Neuron (in vitro differentiated cells): Measurements from ENCODE around the gene POLL.

Experiments
- H2AFZ ChIP-seq: one replicate; pipeline ENCODE4 v1.6.1; 2013; ENCODE audit warnings: low read depth, mild to moderate bottlenecking, inconsistent platforms, low read length, moderate library complexity
- H3K27me3 ChIP-seq: one replicate; pipeline ENCODE4 v1.6.1; 2013; ENCODE audit warnings: low read length; ENCODE audit not compliant: insufficient read depth
- H3K36me3 ChIP-seq: one replicate; pipeline ENCODE4 v1.6.1; 2013; ENCODE audit warnings: low read length; ENCODE audit not compliant: insufficient read depth
- H3K4me1 ChIP-seq: one replicate; pipeline ENCODE4 v1.6.1; 2013; ENCODE audit warnings: low read length; ENCODE audit not compliant: insufficient read depth
- H3K4me3 ChIP-seq: 2 replicates; pipeline ENCODE4 v1.5.1; 2013; ENCODE audit warnings: mild to moderate bottlenecking, low read length, moderate library complexity
- H3K9me3 ChIP-seq: one replicate; pipeline ENCODE4 v1.6.1; 2013; ENCODE audit warnings: low read length

The POLL gene

DNA sequence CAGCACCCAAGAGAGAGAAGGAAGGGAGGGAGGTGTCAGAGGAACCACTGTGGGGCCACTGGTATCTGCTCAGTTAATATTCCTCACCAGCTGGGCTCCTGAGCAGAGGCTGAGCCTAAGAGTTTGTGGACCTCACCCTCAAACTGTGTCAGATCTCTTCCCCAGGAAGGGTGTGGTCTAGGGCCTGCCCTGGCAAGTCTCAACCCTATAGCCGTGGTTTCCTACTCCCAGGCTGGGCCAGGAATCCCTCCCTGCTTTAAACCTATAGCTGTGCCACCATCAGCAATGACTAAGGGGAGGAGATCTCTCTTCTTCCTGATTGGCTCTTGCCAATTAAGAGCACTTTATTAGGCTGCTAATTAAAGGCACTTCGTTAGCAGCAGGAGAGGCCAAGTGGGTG lies 29.9 kb downstream of the POLL start:
- no peaks in the 10 kb centered on the region for H3K4me1 ChIP-seq
- no peaks in the 10 kb centered on the region for H3K27me3 ChIP-seq
- H2AFZ ChIP-seq = no peak overlapping the region
- H3K36me3 ChIP-seq = peaks cover 12% of the 10 kb centered on the region
- no peaks in the 10 kb centered on the region for H3K9me3 ChIP-seq
- H3K4me3 ChIP-seq = no peak overlapping the region

DNA sequence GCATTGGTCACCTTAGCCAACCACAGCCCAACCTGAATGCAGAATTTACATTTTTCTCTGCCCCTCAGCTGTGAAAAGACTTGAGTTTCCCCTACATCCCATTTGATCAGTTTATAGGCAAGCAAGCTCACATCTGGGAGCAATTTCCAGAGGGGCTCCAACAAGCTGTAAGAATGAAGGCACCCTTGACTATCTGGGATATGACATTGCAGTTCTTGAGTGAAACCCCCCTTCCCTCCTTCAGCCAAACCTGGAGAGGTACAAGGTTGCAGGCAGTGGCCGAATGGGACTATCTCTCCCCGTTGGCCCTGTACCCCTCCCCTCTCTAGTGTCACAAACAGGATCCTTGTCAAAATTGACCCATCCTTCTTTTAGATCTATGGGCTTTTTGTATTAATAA lies 30.5 kb downstream of the POLL start:
- Histone ChIP-seq H3K4me1 (no peaks in the 10 kb centered on the region), H3K9me3 (no peaks in the 10 kb centered on the region), H3K4me3 (no peak overlapping the region), H3K27me3 (no peaks in the 10 kb centered on the region), H3K36me3 (peaks cover 16% of the 10 kb centered on the region), H2AFZ (no peak overlapping the region)

DNA sequence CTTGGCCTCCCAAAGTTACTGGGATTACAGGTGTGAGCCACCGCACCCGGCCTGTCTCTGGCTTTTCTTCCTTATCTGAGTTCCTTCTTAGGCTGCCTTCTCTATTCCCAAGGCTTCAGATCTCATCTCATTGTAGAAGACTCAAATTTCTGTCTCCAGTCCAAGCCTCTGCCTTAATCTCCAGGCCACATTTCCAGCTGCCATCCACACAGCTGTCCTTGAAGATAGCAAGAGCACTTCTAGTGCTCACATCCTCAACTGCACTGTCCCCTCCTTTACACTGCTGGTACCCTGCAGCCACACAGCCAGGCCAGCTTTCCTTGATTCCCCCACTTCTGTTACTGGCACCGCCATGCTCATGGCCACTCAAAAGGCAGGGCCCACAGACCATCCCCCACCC lies 35.6 kb downstream of the POLL start:
- Histone ChIP-seq H3K27me3 (no peaks in the 10 kb centered on the region), H3K9me3 (no peaks in the 10 kb centered on the region), H2AFZ (no peak overlapping the region), H3K4me3 (no peak overlapping the region), H3K4me1 (no peaks in the 10 kb centered on the region), H3K36me3 (peaks cover 32% of the 10 kb centered on the region)

DNA sequence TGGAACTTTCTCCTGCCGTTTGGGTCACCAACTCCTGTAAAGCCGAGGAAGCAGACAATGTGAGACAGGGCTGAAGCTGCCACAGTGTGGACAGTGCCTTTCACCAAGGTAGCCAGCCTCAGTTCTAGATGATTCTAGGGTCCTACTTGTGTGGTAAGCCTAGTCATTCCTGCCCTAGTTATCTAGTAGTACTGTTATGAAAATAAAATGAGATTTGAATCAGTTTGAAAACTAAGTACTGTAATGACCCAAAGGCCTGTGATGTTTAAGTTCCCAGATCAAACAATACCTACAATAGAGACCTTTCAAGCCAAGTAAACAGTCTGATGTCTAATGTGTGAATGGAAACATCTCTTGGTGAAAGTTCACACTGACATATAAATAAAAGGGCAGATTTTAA lies 37.1 kb downstream of the POLL start:
- Histone ChIP-seq H3K36me3 (peaks cover 32% of the 10 kb centered on the region), H3K9me3 (no peaks in the 10 kb centered on the region), H3K4me3 (no peak overlapping the region), H3K4me1 (no peaks in the 10 kb centered on the region), H2AFZ (no peak overlapping the region), H3K27me3 (no peaks in the 10 kb centered on the region)

DNA sequence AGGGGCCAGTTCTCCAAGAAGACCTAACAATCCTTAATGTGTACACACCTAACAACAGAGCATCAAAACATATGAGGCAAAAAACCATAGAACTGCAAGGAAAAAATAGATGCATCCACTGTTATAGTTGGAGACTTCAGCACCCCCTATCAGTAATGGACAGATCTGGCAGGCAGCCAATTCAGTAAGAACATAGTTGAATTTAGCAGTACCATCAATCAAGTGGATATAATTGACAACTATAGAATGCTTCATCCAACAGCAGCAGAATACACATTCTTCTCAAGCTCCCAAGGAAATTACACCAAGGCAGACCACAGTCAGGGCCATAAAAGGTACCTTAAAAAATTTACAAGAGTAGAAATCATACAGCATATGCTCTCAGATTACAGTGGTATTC lies 42.2 kb downstream of the POLL start:
- no peaks in the 10 kb centered on the region for H3K4me1 ChIP-seq
- peaks cover 7% of the 10 kb centered on the region for H3K36me3 ChIP-seq
- H3K4me3 ChIP-seq = no peak overlapping the region
- no peaks in the 10 kb centered on the region for H3K9me3 ChIP-seq
- no peaks in the 10 kb centered on the region for H3K27me3 ChIP-seq
- no peak overlapping the region for H2AFZ ChIP-seq

DNA sequence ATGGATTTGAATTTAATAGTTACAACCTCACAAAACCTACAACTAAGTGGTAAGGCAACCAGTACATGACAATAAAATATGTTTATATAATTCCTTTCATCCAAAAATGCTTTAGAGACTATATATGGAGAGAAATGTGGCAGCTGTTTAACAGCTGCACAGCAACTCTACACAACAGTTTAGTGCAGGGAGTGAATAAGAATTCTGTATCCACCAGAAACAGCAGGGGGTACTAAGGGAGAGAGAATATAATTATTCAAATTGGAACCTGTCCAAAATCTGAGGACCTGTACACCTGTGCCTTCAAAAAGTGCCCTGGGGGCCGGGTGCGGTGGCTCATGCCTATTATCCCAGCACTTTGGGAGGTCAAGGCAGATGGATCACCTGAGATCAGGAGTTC lies 49.6 kb downstream of the POLL start:
- Histone ChIP-seq H3K4me3 (no peak overlapping the region), H3K9me3 (no peaks in the 10 kb centered on the region), H3K4me1 (peaks cover 10% of the 10 kb centered on the region), H3K27me3 (no peaks in the 10 kb centered on the region), H2AFZ (no peak overlapping the region), H3K36me3 (peaks cover 16% of the 10 kb centered on the region)

DNA sequence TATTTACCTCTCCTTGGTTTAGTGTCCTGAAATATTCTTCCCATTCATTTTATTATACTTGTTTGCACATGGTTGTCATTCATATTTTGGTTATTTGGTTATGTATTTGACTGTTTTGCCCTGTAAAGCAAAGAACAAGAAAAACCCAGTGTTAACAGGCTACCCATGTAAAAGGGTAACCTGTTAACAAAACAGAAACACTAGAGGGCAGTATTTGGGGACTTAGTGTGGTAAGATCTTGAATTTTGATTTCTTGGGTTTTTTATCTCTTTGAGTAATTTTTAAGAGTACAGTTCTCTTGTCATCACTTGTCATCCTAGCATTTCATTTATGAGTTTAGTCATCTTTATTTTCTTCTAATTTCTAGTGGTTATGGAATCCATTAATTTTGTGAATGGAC lies 51.3 kb downstream of the POLL start:
- Histone ChIP-seq H3K9me3 (no peaks in the 10 kb centered on the region), H3K27me3 (no peaks in the 10 kb centered on the region), H2AFZ (no peak overlapping the region), H3K4me3 (no peak overlapping the region), H3K36me3 (peaks cover 29% of the 10 kb centered on the region), H3K4me1 (peaks cover 10% of the 10 kb centered on the region)

DNA sequence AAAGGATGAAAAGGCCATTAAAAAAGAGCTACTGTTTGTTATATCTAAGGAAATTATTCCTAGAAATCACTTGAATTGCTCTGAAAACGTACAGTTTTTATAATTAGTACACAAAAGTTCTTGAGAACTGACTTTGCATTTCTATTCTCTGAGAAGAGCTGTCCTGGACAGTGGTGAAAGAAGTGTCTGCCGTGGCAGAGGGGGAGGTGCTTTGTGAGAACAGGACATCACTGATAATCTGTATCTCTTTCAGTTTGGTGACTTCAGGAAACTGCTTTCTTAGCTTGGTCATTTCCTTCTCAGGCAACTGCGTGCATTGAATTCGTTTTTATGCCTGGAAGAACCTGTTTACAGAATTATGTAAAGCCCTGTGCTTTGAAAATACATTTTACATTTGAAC lies 52.1 kb downstream of the POLL start:
- Histone ChIP-seq H3K36me3 (peaks cover 28% of the 10 kb centered on the region), H3K4me3 (no peak overlapping the region), H2AFZ (no peak overlapping the region), H3K9me3 (no peaks in the 10 kb centered on the region), H3K27me3 (no peaks in the 10 kb centered on the region), H3K4me1 (peaks cover 10% of the 10 kb centered on the region)

DNA sequence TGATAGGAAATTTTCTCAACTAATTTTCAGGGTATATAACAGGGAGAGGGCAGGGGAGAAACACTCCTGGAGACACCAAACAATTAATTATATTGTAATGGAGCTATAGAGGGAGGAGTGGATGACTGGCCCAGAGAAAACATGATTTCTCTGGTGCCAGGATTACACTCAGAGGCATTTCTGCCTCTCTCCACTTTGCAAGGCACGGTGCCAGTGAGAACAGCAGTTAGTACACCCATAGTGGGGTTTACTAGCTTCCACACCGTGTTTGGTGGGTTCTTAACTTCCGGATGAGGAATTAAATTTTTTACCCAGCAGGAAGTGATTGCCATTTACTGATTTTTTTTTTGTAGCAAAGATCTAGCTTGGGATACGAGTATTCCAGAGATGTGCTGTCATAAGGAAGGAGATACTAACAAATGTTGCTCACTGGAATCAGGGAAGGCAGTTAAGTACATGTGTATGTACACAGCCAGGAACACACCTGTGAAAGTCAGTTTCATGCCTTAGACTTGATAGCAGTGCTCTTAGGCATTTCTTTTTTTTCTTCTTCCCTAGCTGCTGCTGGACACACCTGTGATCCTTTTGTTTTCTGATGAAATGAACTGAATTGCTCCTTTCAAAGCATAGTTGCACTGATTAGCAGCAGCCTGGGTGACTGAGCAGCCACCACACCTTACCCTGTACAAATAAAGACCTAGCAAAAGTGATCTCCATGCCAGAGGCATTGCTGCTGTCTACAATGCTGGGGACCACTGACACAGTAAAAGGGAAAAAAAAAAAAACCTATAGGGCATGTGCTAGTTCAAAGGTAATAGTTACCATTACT lies 58.1 kb downstream of the POLL start:
- no peaks in the 10 kb centered on the region for H3K27me3 ChIP-seq
- peaks cover 17% of the 10 kb centered on the region for H3K36me3 ChIP-seq
- no peaks in the 10 kb centered on the region for H3K4me1 ChIP-seq
- no peaks in the 10 kb centered on the region for H3K9me3 ChIP-seq
- no peak overlapping the region for H2AFZ ChIP-seq
- no peak overlapping the region for H3K4me3 ChIP-seq

DNA sequence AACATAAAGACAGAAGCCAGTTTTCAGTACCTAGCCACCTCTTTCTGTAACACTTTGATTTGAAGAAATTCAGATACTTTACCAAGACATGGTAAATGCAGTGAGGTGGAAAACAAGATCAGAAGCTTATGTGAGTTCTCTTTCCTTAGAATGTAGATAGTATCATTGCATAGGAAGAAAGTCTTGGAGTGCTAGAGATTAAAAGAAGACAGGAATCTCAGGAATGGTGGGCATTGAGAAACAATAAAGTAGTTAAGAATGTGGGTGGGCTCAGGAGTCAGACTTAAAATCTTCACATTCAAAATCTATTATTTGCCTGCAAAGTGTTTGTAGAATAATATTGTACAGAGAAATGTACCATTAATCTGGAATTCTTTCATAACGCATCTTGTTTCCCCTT lies 58.9 kb downstream of the POLL start:
- no peak overlapping the region for H2AFZ ChIP-seq
- H3K36me3 ChIP-seq = peaks cover 17% of the 10 kb centered on the region
- no peaks in the 10 kb centered on the region for H3K27me3 ChIP-seq
- H3K4me1 ChIP-seq = no peaks in the 10 kb centered on the region
- no peak overlapping the region for H3K4me3 ChIP-seq
- no peaks in the 10 kb centered on the region for H3K9me3 ChIP-seq
